GM23248 (cell line): ENCODE measurements around the gene CD83. TPM values are rescaled to one million over a fixed set of nuclear protein-coding genes. Genes with fewer than 3 reads are reported as not detected.

Experiments used
- DNase-seq: peaks from one replicate; pipeline ENCODE4 v3.0.0-alpha.2; 2015
- H2AFZ ChIP-seq: fragments of 200-600 bp; sonication (generic); 2 replicates; pipeline ENCODE4 v1.6.1; 2016; ENCODE audit warnings: antibody characterized with exemption
- H3F3A ChIP-seq: fragments of 200-600 bp; sonication (generic); 2 replicates; pipeline ENCODE4 v1.6.1; 2016; ENCODE audit warnings: mild to moderate bottlenecking, antibody characterized with exemption, mixed run types; ENCODE audit not compliant: insufficient read depth
- H3K27ac ChIP-seq: fragments of 200-600 bp; sonication (generic); 2 replicates; pipeline ENCODE4 v1.5.1; 2016; ENCODE audit warnings: mild to moderate bottlenecking
- H3K27me3 ChIP-seq: fragments of 200-600 bp; sonication (generic); replicated peaks from 2 replicates; pipeline ENCODE4 v1.6.1; 2016; ENCODE audit warnings: mild to moderate bottlenecking; ENCODE audit not compliant: insufficient read depth
- H3K36me3 ChIP-seq: fragments of 200-600 bp; sonication (generic); 2 replicates; pipeline ENCODE4 v1.6.1; 2016; ENCODE audit warnings: low read depth, mild to moderate bottlenecking
- H3K4me1 ChIP-seq: fragments of 200-600 bp; sonication (generic); 2 replicates; pipeline ENCODE4 v1.6.1; 2016; ENCODE audit warnings: mild to moderate bottlenecking; ENCODE audit not compliant: insufficient read depth
- H3K4me2 ChIP-seq: fragments of 200-600 bp; sonication (generic); one replicate; pipeline ENCODE4 v1.6.1; 2016; ENCODE audit warnings: mild to moderate bottlenecking; ENCODE audit not compliant: unreplicated experiment
- H3K4me3 ChIP-seq: fragments of 200-600 bp; sonication (generic); 2 replicates; pipeline ENCODE4 v1.5.1; 2016; ENCODE audit warnings: mild to moderate bottlenecking
- H3K79me2 ChIP-seq: fragments of 200-600 bp; sonication (generic); 2 replicates; pipeline ENCODE4 v1.6.1; 2016; ENCODE audit warnings: mild to moderate bottlenecking; ENCODE audit not compliant: insufficient read depth
- H3K9ac ChIP-seq: fragments of 200-600 bp; sonication (generic); 2 replicates; pipeline ENCODE4 v1.6.1; 2016; ENCODE audit warnings: mild to moderate bottlenecking
- H3K9me2 ChIP-seq: fragments of 200-600 bp; sonication (generic); 2 replicates; pipeline ENCODE4 v1.6.1; 2016; ENCODE audit warnings: mixed run types, mild to moderate bottlenecking, moderate library complexity; ENCODE audit not compliant: insufficient read depth
- H3K9me3 ChIP-seq: fragments of 200-600 bp; sonication (generic); one replicate; pipeline ENCODE4 v1.6.1; 2017; ENCODE audit warnings: low read depth
- H4K20me1 ChIP-seq: fragments of 200-600 bp; sonication (generic); 2 replicates; pipeline ENCODE4 v1.6.0; 2016; ENCODE audit not compliant: insufficient read depth
- EZH2 ChIP-seq: fragments of 200-600 bp; sonication (generic); IDR thresholded peaks from 2 replicates; pipeline ENCODE4 v1.6.1; 2018; ENCODE audit warnings: antibody characterized with exemption, mild to moderate bottlenecking; ENCODE audit not compliant: insufficient read depth, poor library complexity, severe bottlenecking
- EZH2phosphoT487 ChIP-seq: fragments of 200-600 bp; sonication (generic); IDR thresholded peaks from 2 replicates; pipeline ENCODE4 v1.6.1; 2018; ENCODE audit warnings: antibody characterized with exemption, moderate library complexity, mild to moderate bottlenecking, low read depth; ENCODE audit not compliant: insufficient read depth
- WGBS, 2 experiments: methylation state at CpG; one replicate each; pipeline ENCODE4 v1.1.6; 2015 to 2017; ENCODE audit warnings: low lambda C conversion rate in 2 of 2, low coverage in 1 of 2; ENCODE audit errors: missing lambda C conversion rate in 2 of 2; 5-methylcytosine and 5-hydroxymethylcytosine counted together
- in situ Hi-C: fragments of 300-500 bp; cut with MboI; formaldehyde crosslinking; loops from 2 replicates; pipeline ENCODE4 v1.15.0; 2020
- polyA plus RNA-seq: library from polyadenylated mRNA; unstranded; fragments of >200 nt; fragmentation: Nextera tagmentation; extraction: Ambion mirVana; gene quantifications from 2 replicates; pipeline ENCODE4 v1.2.1, GENCODE V29; 2016
- total RNA-seq: library from RNA; depleted of rRNA; stranded (reverse); fragments of >200 nt; shearing (Covaris generic); gene quantifications from 2 replicates; pipeline ENCODE4 v1.2.3, GENCODE V29; 2014

The CD83 gene
- total and polyA plus RNA-seq, 2 experiments from 2014 or later: 1.2 to 1.5 TPM

GRCh38 chr6:14135893-14136539 lies 18.4 kb downstream of the CD83 start:
- Histone ChIP-seq H2AFZ (no peak overlapping the region), H3K4me3 (no peak overlapping the region), H3K9ac (no peak overlapping the region), H4K20me1 (no peaks in the 10 kb centered on the region), H3K79me2 (no peaks in the 10 kb centered on the region), H3K4me2 (no peak overlapping the region), H3K27me3 (no peaks in the 10 kb centered on the region), H3F3A (no peaks in the 10 kb centered on the region), H3K4me1 (no peaks in the 10 kb centered on the region), H3K27ac (no peak overlapping the region), H3K9me2 (no peaks in the 10 kb centered on the region), H3K9me3 (no peaks in the 10 kb centered on the region), H3K36me3 (no peaks in the 10 kb centered on the region)
- in situ Hi-C loops: no loop called here
- 95 to 98% methylated on average over 9 of the region's 9 CpGs for WGBS, 2 experiments
- DNase-seq: no peak
- TF ChIP-seq EZH2 (no peak), EZH2phosphoT487 (no peak)

GRCh38 chr6:14138701-14139215 lies 21.2 kb downstream of the CD83 start:
- H3K27ac ChIP-seq: no peak overlapping the region
- no peaks in the 10 kb centered on the region for H3K36me3 ChIP-seq
- no peaks in the 10 kb centered on the region for H3K4me1 ChIP-seq
- TF ChIP-seq EZH2: no peak
- no peak for TF ChIP-seq EZH2phosphoT487
- no peak overlapping the region for H2AFZ ChIP-seq
- no peak overlapping the region for H3K4me2 ChIP-seq
- no peak for DNase-seq
- H3K9ac ChIP-seq: no peak overlapping the region
- no peaks in the 10 kb centered on the region for H3F3A ChIP-seq
- no peaks in the 10 kb centered on the region for H3K9me2 ChIP-seq
- H3K9me3 ChIP-seq: no peaks in the 10 kb centered on the region
- no peaks in the 10 kb centered on the region for H4K20me1 ChIP-seq
- H3K79me2 ChIP-seq: no peaks in the 10 kb centered on the region
- no peak overlapping the region for H3K4me3 ChIP-seq
- 72 to 75% methylated on average over 9 of the region's 9 CpGs for WGBS, 2 experiments
- no peaks in the 10 kb centered on the region for H3K27me3 ChIP-seq
- in situ Hi-C loops: no loop called here

- in situ Hi-C loops: no loop called here
Measured at GRCh38 chr6:14141351-14142062, 23.9 kb downstream of the CD83 start.

GRCh38 chr6:14142063-14142450 lies 24.5 kb downstream of the CD83 start:
- in situ Hi-C loops: no loop called here
- no peak for DNase-seq

More at GRCh38 chr6:14141351-14142062, 23.9 kb downstream of the CD83 start:
- Histone ChIP-seq H4K20me1 (no peaks in the 10 kb centered on the region), H2AFZ (no peak overlapping the region), H3K9ac (no peak overlapping the region), H3K4me1 (no peaks in the 10 kb centered on the region), H3K36me3 (no peaks in the 10 kb centered on the region), H3K9me2 (no peaks in the 10 kb centered on the region), H3K27me3 (no peaks in the 10 kb centered on the region; the same call in 1 of the 2 replicates), H3F3A (no peaks in the 10 kb centered on the region), H3K79me2 (no peaks in the 10 kb centered on the region), H3K4me2 (no peak overlapping the region), H3K27ac (no peak overlapping the region), H3K4me3 (no peak overlapping the region), H3K9me3 (no peaks in the 10 kb centered on the region)
- WGBS, 2 experiments: 86 to 88% methylated on average over 5 of the region's 5 CpGs
- no peak for DNase-seq
- no peak for TF ChIP-seq EZH2
- no peak for TF ChIP-seq EZH2phosphoT487

More at GRCh38 chr6:14142063-14142450, 24.5 kb downstream of the CD83 start:
- no peaks in the 10 kb centered on the region; the same call in 1 of the 2 replicates for H3K27me3 ChIP-seq
- no peak overlapping the region for H3K4me2 ChIP-seq
- TF ChIP-seq EZH2phosphoT487 (no peak), EZH2 (no peak)
- H3K9ac ChIP-seq: no peak overlapping the region
- WGBS, 2 experiments: 80 to 91% methylated on average over 6 to 7 of the region's 7 CpGs
- no peaks in the 10 kb centered on the region for H3K36me3 ChIP-seq
- H4K20me1 ChIP-seq: no peaks in the 10 kb centered on the region
- no peaks in the 10 kb centered on the region for H3K4me1 ChIP-seq
- H3K9me2 ChIP-seq: no peaks in the 10 kb centered on the region
- no peak overlapping the region for H3K4me3 ChIP-seq
- no peaks in the 10 kb centered on the region for H3K9me3 ChIP-seq
- no peaks in the 10 kb centered on the region for H3F3A ChIP-seq
- no peak overlapping the region for H3K27ac ChIP-seq
- H3K79me2 ChIP-seq: no peaks in the 10 kb centered on the region
- H2AFZ ChIP-seq: no peak overlapping the region
